Activated T-cell treated with anti-CD3 and anti-CD28 coated beads, Interleukin-2, amount 50 U/mL, for 4 hours (primary cell): ENCODE measurements around the gene MAP3K4. TPM values are rescaled to one million over a fixed set of nuclear protein-coding genes. Genes with fewer than 3 reads are reported as not detected.

Experiments used
- ATAC-seq, 2 donors: fragments of 200-7000 bp; cut with Tn5 transposase; one replicate each; pipeline ENCODE4 v1.10.0; 2021
- DNase-seq: peaks from one replicate; pipeline ENCODE4 v3.0.0-alpha.2; 2020
- H3K27me3 Mint-ChIP-seq: one replicate; pipeline ENCODE4 v1.8.0; 2021; ENCODE audit warnings: low read depth, mixed read lengths
- H3K36me3 Mint-ChIP-seq: one replicate; pipeline ENCODE4 v1.8.0; 2022; ENCODE audit warnings: mixed read lengths; ENCODE audit not compliant: insufficient read depth
- H3K4me1 Mint-ChIP-seq: one replicate; pipeline ENCODE4 v1.8.0; 2021; ENCODE audit warnings: low read depth, mixed read lengths
- H3K4me3 Mint-ChIP-seq: one replicate; pipeline ENCODE4 v1.8.0; 2021; ENCODE audit warnings: mild to moderate bottlenecking, moderate library complexity, mixed read lengths
- H3K9me3 Mint-ChIP-seq: one replicate; pipeline ENCODE4 v1.8.0; 2021; ENCODE audit warnings: mixed read lengths
- total RNA-seq, 3 donors: library from RNA; stranded (reverse); gene quantifications; one replicate each; pipeline ENCODE4 v1.2.1, GENCODE V29; 2021

MAP3K4 gene
- total RNA-seq, 3 donors from 2014 or later = 48.8 to 52.4 (median 49.0) TPM

DNA sequence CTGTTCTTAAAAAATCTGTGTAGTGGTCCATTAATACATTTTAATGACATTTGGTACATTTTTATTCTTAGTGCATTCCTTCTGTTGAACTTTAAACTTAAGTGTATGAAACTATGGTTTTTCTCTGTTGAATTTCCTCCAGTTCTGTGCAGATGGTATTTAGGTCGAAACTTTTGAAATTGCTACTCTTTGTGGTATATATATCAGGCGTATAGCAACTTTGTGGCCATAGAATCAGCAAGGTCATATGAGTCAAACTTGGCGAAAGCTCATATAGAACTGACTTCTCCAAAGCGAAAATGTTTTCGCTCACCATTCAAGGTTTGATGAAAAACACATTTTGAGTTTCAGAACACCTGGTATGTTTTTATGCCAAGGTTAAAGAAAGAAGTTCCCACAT is 93.7 kb downstream of the MAP3K4 start:
- Mint-ChIP-seq H3K27me3 (no peaks in the 10 kb centered on the region), H3K4me3 (no peak overlapping the region), H3K9me3 (no peaks in the 10 kb centered on the region), H3K36me3 (peaks cover 44% of the 10 kb centered on the region), H3K4me1 (peaks cover 11% of the 10 kb centered on the region)
- ATAC-seq (peak; percentile 69 to 74), DNase-seq (no peak)

GRCh38 chr6:161088676-161089328 is 97.2 kb downstream of the MAP3K4 start:
- H3K9me3 Mint-ChIP-seq = no peaks in the 10 kb centered on the region
- H3K4me1 Mint-ChIP-seq = peaks cover 11% of the 10 kb centered on the region
- peaks cover 58% of the 10 kb centered on the region for H3K36me3 Mint-ChIP-seq
- ATAC-seq (no peak), DNase-seq (no peak)
- H3K4me3 Mint-ChIP-seq = no peak overlapping the region
- no peaks in the 10 kb centered on the region for H3K27me3 Mint-ChIP-seq

- H3K9me3 Mint-ChIP-seq = no peaks in the 10 kb centered on the region
Measured at GRCh38 chr6:161091151-161091550, 99.6 kb downstream of the MAP3K4 start.

DNA sequence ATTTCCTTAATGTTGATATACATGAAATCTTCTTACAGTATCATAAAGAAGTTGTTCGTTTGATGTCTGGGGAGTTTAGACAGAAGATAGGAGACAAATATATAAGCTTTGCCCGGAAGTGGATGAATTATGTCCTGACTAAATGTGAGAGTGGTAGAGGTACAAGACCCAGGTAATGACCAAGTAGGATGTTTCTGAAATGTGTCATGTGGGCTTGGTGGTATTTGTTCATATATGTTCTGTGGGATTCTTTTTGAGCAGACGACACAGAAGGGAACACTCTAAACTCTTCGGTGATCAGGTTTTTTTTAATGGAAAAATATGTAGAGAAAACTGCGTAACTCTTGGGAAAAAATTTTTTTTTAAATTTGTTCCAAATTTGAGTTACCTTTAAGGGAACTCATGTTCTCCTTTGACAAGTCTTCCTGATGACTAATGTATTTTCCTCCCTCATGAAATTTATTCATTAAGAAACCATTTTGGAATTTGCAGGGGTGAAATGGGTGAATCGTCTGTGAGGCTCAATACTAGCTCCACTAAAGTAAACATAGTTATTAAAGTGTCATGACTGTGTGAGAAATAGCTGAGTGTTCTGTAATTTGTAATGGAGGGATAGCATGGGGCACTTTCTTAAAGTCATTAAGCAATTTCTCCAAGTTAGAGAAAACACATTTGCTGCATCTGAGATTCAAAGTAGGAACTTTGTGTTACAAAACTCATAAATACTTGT is 100.6 kb downstream of the MAP3K4 start:
- Mint-ChIP-seq H3K4me3 (no peak overlapping the region), H3K36me3 (peaks cover 48% of the 10 kb centered on the region), H3K9me3 (no peaks in the 10 kb centered on the region), H3K27me3 (no peaks in the 10 kb centered on the region), H3K4me1 (no peaks in the 10 kb centered on the region)
- DNase-seq (no peak), ATAC-seq (no peak)

More at GRCh38 chr6:161091151-161091550, 99.6 kb downstream of the MAP3K4 start:
- DNase-seq = no peak
- no peaks in the 10 kb centered on the region for H3K27me3 Mint-ChIP-seq
- no peak overlapping the region for H3K4me3 Mint-ChIP-seq
- ATAC-seq = no peak
- peaks cover 54% of the 10 kb centered on the region for H3K36me3 Mint-ChIP-seq
- no peaks in the 10 kb centered on the region for H3K4me1 Mint-ChIP-seq

DNA sequence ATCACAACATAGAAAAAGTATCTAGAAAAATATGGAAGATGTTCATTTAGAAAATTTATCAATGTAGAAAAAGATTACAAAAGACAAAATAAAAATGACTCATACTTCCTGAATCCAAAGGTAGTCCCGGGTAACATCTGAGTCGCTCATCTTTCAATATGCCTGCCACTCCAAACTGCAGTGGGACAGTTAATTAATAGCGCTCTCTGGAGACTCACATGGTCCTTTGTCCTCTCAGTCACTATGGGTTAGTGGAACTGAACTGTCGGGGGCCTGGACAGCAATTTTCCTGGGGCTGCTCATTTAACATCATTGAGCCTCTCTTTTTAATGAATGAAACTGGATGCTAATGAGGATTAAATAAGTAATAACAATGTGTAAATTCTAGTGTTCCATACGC is 103.4 kb downstream of the MAP3K4 start:
- Mint-ChIP-seq H3K36me3 (peaks cover 45% of the 10 kb centered on the region), H3K4me1 (no peaks in the 10 kb centered on the region), H3K4me3 (no peak overlapping the region), H3K9me3 (no peaks in the 10 kb centered on the region), H3K27me3 (no peaks in the 10 kb centered on the region)
- DNase-seq = no peak
- ATAC-seq = no peak

- DNase-seq (no peak), ATAC-seq (no peak)
- Mint-ChIP-seq H3K4me3 (no peak overlapping the region), H3K27me3 (no peaks in the 10 kb centered on the region), H3K36me3 (peaks cover 40% of the 10 kb centered on the region), H3K9me3 (no peaks in the 10 kb centered on the region), H3K4me1 (no peaks in the 10 kb centered on the region)
Measured at GRCh38 chr6:161095916-161096315, 104.3 kb downstream of the MAP3K4 start.

DNA sequence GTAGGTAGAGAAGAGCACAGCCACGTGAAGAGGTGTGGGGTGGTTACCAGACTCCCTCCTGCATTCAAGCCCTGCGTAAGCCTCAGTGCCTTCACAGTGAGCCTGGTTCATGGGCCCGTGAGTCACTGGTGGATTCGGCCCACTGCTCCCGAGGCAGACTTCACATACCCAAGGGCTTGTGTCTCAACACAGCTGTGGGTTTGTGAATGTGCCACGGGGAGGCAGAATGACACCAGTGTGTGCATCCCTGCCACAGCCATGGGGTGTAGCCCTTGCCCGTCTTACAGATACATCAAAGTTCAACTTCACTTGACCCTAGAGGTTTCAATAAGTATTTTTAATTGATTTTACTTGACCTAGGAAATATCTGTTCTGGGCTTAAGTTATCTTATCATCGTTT is 108.5 kb downstream of the MAP3K4 start:
- H3K36me3 Mint-ChIP-seq = peaks cover 38% of the 10 kb centered on the region
- H3K9me3 Mint-ChIP-seq = no peaks in the 10 kb centered on the region
- ATAC-seq (no peak), DNase-seq (no peak)
- no peak overlapping the region for H3K4me3 Mint-ChIP-seq
- no peaks in the 10 kb centered on the region for H3K27me3 Mint-ChIP-seq
- peaks cover 2% of the 10 kb centered on the region for H3K4me1 Mint-ChIP-seq

GRCh38 chr6:161101517-161101916 is 109.9 kb downstream of the MAP3K4 start:
- Mint-ChIP-seq H3K36me3 (peaks cover 44% of the 10 kb centered on the region), H3K9me3 (no peaks in the 10 kb centered on the region), H3K27me3 (no peaks in the 10 kb centered on the region), H3K4me3 (no peak overlapping the region), H3K4me1 (peaks cover 2% of the 10 kb centered on the region)
- no peak for ATAC-seq
- DNase-seq = no peak

- DNase-seq (no peak), ATAC-seq (no peak)
- H3K9me3 Mint-ChIP-seq = no peaks in the 10 kb centered on the region
- no peak overlapping the region for H3K4me3 Mint-ChIP-seq
- H3K27me3 Mint-ChIP-seq = no peaks in the 10 kb centered on the region
- peaks cover 41% of the 10 kb centered on the region for H3K36me3 Mint-ChIP-seq
- peaks cover 2% of the 10 kb centered on the region for H3K4me1 Mint-ChIP-seq
Measured at GRCh38 chr6:161103475-161103874, 111.9 kb downstream of the MAP3K4 start.

DNA sequence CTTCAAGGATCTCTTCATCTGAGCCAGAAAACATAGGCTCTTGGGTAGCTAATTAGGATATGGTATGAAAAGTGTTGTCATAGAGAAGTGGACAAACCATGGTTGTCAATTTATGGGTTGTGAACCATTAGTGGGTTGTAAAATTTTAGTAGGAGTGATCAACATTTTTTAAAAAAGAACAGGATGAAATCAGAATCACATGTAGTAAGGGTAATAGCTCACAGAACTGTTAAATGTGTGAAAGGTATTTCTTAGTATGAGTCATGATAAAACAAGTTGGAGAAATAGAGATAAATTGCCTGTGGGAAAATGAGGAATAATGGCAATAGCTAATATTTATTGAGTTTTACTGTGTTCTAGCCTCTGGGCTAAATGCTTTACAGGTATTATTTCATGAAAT is 113.4 kb downstream of the MAP3K4 start:
- no peaks in the 10 kb centered on the region for H3K9me3 Mint-ChIP-seq
- no peak overlapping the region for H3K4me3 Mint-ChIP-seq
- peaks cover 46% of the 10 kb centered on the region for H3K36me3 Mint-ChIP-seq
- H3K27me3 Mint-ChIP-seq = no peaks in the 10 kb centered on the region
- H3K4me1 Mint-ChIP-seq = peaks cover 2% of the 10 kb centered on the region
- no peak for DNase-seq
- no peak for ATAC-seq

GRCh38 chr6:161105408-161105807 is 113.8 kb downstream of the MAP3K4 start:
- H3K4me1 Mint-ChIP-seq = peaks cover 5% of the 10 kb centered on the region
- no peak for DNase-seq
- no peak for ATAC-seq
- H3K36me3 Mint-ChIP-seq = peaks cover 50% of the 10 kb centered on the region
- H3K4me3 Mint-ChIP-seq = no peak overlapping the region
- no peaks in the 10 kb centered on the region for H3K9me3 Mint-ChIP-seq
- H3K27me3 Mint-ChIP-seq = no peaks in the 10 kb centered on the region

DNA sequence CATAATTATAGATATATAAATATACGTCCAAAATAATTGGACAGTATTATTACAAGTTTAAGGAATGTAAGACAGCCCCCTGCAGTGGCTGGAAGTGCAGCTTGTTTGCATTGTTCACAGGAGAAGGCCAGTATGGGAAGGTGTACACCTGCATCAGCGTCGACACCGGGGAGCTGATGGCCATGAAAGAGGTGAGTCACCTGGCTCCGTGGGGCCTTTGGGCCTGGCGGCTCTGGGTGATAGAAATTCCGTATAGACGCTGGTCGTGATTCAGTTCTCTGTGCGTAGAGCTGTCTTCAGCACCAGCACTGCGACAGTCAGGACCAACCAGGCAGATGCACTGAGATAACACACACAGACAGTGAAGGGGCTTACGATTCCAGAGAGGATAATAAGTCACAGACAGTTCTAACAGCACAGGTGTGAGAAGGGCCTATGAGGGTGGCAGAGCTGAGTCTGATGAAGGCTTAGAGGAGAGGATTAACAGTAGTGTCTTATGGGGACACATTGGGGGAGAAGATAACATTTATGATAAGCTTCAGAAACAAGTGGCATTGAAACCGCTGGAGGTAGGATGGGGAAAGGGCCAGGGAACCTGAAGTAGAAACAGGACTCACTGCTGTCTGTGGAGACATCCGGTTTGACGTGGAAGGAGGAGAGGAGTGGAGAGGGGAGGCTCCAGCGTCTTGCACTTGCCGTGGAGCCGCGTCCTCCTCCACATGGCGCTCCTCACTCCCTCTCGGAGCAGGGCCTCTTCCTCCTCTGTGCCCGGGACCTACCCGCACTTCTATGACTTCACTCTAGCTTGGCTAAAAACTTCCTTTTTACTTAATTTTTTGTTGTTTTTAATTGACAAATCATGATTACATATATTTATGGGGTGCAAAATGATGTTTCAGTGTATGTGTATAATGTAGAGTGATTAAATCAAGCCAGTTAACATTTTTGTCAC is 116.5 kb downstream of the MAP3K4 start:
- ATAC-seq = no peak
- DNase-seq = no peak
- peaks cover 20% of the 10 kb centered on the region for H3K4me1 Mint-ChIP-seq
- peaks cover 67% of the 10 kb centered on the region for H3K36me3 Mint-ChIP-seq
- no peaks in the 10 kb centered on the region for H3K27me3 Mint-ChIP-seq
- H3K9me3 Mint-ChIP-seq = no peaks in the 10 kb centered on the region
- no peak overlapping the region for H3K4me3 Mint-ChIP-seq

GRCh38 chr6:161108916-161109315 is 117.3 kb downstream of the MAP3K4 start:
- peaks cover 20% of the 10 kb centered on the region for H3K4me1 Mint-ChIP-seq
- DNase-seq (no peak), ATAC-seq (no peak)
- H3K27me3 Mint-ChIP-seq = no peaks in the 10 kb centered on the region
- H3K36me3 Mint-ChIP-seq = peaks cover 63% of the 10 kb centered on the region
- no peak overlapping the region for H3K4me3 Mint-ChIP-seq
- H3K9me3 Mint-ChIP-seq = no peaks in the 10 kb centered on the region

DNA sequence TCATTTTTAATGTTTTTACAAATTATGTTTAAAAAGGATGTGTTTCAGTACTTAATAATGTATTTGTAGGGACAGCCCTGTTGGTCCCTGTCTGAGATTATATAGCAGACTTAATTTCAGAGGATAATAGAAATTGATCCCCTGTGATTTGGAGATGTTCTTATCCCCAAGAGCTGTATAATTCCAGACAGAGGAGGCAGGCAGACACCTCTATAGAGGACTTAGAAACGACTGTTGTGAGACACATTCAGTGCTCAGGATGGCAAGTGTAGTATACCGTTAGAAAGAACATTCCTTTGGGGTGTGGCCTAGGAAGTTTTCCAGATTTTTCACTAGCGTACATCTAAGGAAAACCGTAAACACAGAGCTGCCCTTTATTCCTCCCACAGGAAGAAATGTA is 117.8 kb downstream of the MAP3K4 start:
- peaks cover 20% of the 10 kb centered on the region for H3K4me1 Mint-ChIP-seq
- no peaks in the 10 kb centered on the region for H3K9me3 Mint-ChIP-seq
- H3K4me3 Mint-ChIP-seq = no peak overlapping the region
- no peak for ATAC-seq
- no peak for DNase-seq
- no peaks in the 10 kb centered on the region for H3K27me3 Mint-ChIP-seq
- peaks cover 64% of the 10 kb centered on the region for H3K36me3 Mint-ChIP-seq
